ENCODE results near the gene USP7. TPM values are rescaled to one million over a fixed set of nuclear protein-coding genes. Genes with fewer than 3 reads are reported as not detected.

The USP7 gene
- total and polyA plus RNA-seq, 2 donors from 2014 or later = 26.7 to 92.0 TPM

DNA sequence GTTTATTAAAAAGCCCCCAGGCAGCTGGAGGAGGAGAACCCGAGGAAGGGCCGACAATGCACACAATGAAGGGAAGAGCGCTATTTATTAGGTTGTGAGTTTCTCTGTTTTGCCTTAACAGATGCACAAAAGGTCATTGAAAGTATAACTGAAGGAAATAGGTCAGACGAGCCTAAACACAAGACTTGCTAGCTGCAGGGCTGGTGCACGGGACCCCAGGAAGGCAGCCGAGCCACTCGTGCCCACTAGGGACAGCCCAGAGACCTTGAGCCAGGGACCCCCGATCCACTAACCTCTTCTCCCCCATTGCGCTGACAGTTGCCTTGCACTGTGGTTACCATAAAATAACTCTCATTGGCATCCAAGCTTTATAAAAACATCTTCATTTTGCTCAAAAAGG, 70.3 kb downstream of the USP7 start:
- TF ChIP-seq, protein P1, sequence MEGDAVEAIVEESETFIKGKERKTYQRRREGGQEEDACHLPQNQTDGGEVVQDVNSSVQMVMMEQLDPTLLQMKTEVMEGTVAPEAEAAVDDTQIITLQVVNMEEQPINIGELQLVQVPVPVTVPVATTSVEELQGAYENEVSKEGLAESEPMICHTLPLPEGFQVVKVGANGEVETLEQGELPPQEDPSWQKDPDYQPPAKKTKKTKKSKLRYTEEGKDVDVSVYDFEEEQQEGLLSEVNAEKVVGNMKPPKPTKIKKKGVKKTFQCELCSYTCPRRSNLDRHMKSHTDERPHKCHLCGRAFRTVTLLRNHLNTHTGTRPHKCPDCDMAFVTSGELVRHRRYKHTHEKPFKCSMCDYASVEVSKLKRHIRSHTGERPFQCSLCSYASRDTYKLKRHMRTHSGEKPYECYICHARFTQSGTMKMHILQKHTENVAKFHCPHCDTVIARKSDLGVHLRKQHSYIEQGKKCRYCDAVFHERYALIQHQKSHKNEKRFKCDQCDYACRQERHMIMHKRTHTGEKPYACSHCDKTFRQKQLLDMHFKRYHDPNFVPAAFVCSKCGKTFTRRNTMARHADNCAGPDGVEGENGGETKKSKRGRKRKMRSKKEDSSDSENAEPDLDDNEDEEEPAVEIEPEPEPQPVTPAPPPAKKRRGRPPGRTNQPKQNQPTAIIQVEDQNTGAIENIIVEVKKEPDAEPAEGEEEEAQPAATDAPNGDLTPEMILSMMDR (IDR thresholded peaks at IDR 0.05; ENCODE audit: borderline replicate concordance, extremely low read depth, insufficient read depth) = no peak
- FAIRE-seq = no peak
- Histone ChIP-seq H3K27me3 (ENCODE audit: control insufficient read depth, insufficient read depth, low read length) (no peaks in the 10 kb centered on the region), H3K27ac (ENCODE audit: low read depth in 2 of 2, low read length in 2 of 2) (no peak overlapping the region), H3K4me1 (ENCODE audit: control insufficient read depth in 2 of 3, insufficient read depth in 2 of 3, low read depth in 1 of 3, low read length in 3 of 3) (no peaks in the 10 kb centered on the region), H3K36me3 (ENCODE audit: control insufficient read depth in 2 of 3, insufficient read depth in 3 of 3, low read length in 3 of 3) (peaks cover 11 to 70% (median 45%) of the 10 kb centered on the region in 3 donors), H3K9ac (ENCODE audit: low read length in 3 of 3) (no peak overlapping the region), H3K9me3 (ENCODE audit: control insufficient read depth in 2 of 3, insufficient read depth in 1 of 3, low read length in 3 of 3) (no peaks in the 10 kb centered on the region), H3K4me3 (ENCODE audit: low read length in 3 of 3) (no peak overlapping the region)
- peak in 2 of 5 donors; percentile 26 to 44 for DNase-seq
- intact Hi-C loops (cut with DNase I) = loop anchor here (10.0 kb wide), 1 partner anchor 61 kb away; no protein-coding TSS in a partner anchor

DNA sequence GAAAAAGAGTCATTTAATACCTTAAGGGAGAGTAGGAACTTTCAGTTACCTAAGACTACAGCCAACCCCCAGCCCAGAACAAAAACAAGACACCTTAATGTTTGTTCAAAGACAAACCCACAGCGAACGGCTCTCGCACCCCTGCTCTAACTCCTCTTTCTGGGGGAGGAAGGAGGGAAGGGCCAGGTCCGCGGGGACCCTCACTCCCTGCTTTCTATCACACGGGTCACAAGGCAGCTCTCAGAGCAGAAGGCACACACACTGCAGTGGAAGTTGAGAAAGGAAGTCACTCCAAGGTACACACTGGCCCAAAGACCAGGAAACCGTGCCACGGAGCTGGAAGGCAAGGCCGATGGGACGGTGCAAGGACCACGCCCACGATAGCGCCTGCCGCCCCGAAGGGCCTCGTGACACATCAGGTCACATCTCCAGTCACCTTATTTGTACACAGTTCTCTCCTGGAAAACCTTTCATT, 71.6 kb downstream of the USP7 start:
- TF ChIP-seq, protein P1 (IDR thresholded peaks at IDR 0.05; ENCODE audit: borderline replicate concordance, extremely low read depth, insufficient read depth) = no peak
- intact Hi-C loops (cut with DNase I) = loop anchor here (10.0 kb wide), 1 partner anchor 63 kb away; no protein-coding TSS in a partner anchor
- Histone ChIP-seq H3K27me3 (ENCODE audit: control insufficient read depth, insufficient read depth, low read length) (no peaks in the 10 kb centered on the region), H3K4me3 (ENCODE audit: low read length in 3 of 3) (no peak overlapping the region), H3K9ac (ENCODE audit: low read length in 3 of 3) (no peak overlapping the region), H3K4me1 (ENCODE audit: control insufficient read depth in 2 of 3, insufficient read depth in 2 of 3, low read depth in 1 of 3, low read length in 3 of 3) (no peaks in the 10 kb centered on the region), H3K9me3 (ENCODE audit: control insufficient read depth in 2 of 3, insufficient read depth in 1 of 3, low read length in 3 of 3) (no peaks in the 10 kb centered on the region), H3K36me3 (ENCODE audit: control insufficient read depth in 2 of 3, insufficient read depth in 3 of 3, low read length in 3 of 3) (peaks cover 6 to 61% (median 38%) of the 10 kb centered on the region in 3 donors), H3K27ac (ENCODE audit: low read depth in 2 of 2, low read length in 2 of 2) (no peak overlapping the region)
- DNase-seq = peak; percentile 31 to 73 (median 44)
- no peak for FAIRE-seq

DNA sequence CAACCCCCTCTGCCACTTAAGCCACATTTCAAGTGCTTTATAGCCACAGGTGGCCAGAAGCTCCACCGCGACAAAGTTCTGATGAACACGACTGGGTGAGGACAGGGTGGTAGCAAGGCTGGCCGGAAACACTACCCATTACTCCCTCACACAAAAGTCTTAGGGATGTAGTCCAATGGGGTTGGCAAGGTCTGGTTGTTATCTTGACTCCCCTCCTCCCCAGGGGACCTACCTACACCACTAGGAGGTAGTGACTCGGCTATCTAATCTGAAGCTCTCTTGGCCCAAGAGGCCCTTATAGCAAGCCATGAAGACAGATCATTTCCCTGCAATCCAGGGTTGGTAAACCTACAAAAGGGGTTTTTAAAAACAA, 73.2 kb downstream of the USP7 start:
- intact Hi-C loops (cut with DNase I) = loop anchor here (10.0 kb wide), 1 partner anchor 64 kb away; no protein-coding TSS in a partner anchor
- FAIRE-seq (no peak), DNase-seq (peak in 1 of 5 donors; percentile 8)

More for the DNA sequence above, 73.2 kb downstream of the USP7 start:
- TF ChIP-seq, protein P1 (IDR thresholded peaks at IDR 0.05; ENCODE audit: borderline replicate concordance, extremely low read depth, insufficient read depth) = no peak
- Histone ChIP-seq H3K27me3 (ENCODE audit: control insufficient read depth, insufficient read depth, low read length) (no peaks in the 10 kb centered on the region), H3K9me3 (ENCODE audit: control insufficient read depth in 2 of 3, insufficient read depth in 1 of 3, low read length in 3 of 3) (no peaks in the 10 kb centered on the region), H3K9ac (ENCODE audit: low read length in 3 of 3) (no peak overlapping the region), H3K4me3 (ENCODE audit: low read length in 3 of 3) (no peak overlapping the region), H3K4me1 (ENCODE audit: control insufficient read depth in 2 of 3, insufficient read depth in 2 of 3, low read depth in 1 of 3, low read length in 3 of 3) (peaks cover 0 to 4% (median 0%) of the 10 kb centered on the region in 3 donors), H3K36me3 (ENCODE audit: control insufficient read depth in 2 of 3, insufficient read depth in 3 of 3, low read length in 3 of 3) (peaks cover 2 to 48% (median 27%) of the 10 kb centered on the region in 3 donors), H3K27ac (ENCODE audit: low read depth in 2 of 2, low read length in 2 of 2) (no peak overlapping the region)
